GM12874 (cell line): Measurements from ENCODE around the gene MANF.

Experiments used
- TF ChIP-seq, protein P1 (sequence below): IDR thresholded peaks from 2 replicates; pipeline ENCODE4 v1.5.1; 2011; ENCODE audit warnings: low read depth, mild to moderate bottlenecking, control low read depth, low read length, moderate library complexity; ENCODE audit not compliant: insufficient read depth

Gene MANF

GRCh38 chr3:51380601-51381332 lies 4.3 kb upstream of the MANF start:
- TF ChIP-seq, protein P1, sequence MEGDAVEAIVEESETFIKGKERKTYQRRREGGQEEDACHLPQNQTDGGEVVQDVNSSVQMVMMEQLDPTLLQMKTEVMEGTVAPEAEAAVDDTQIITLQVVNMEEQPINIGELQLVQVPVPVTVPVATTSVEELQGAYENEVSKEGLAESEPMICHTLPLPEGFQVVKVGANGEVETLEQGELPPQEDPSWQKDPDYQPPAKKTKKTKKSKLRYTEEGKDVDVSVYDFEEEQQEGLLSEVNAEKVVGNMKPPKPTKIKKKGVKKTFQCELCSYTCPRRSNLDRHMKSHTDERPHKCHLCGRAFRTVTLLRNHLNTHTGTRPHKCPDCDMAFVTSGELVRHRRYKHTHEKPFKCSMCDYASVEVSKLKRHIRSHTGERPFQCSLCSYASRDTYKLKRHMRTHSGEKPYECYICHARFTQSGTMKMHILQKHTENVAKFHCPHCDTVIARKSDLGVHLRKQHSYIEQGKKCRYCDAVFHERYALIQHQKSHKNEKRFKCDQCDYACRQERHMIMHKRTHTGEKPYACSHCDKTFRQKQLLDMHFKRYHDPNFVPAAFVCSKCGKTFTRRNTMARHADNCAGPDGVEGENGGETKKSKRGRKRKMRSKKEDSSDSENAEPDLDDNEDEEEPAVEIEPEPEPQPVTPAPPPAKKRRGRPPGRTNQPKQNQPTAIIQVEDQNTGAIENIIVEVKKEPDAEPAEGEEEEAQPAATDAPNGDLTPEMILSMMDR: no peak

DNA sequence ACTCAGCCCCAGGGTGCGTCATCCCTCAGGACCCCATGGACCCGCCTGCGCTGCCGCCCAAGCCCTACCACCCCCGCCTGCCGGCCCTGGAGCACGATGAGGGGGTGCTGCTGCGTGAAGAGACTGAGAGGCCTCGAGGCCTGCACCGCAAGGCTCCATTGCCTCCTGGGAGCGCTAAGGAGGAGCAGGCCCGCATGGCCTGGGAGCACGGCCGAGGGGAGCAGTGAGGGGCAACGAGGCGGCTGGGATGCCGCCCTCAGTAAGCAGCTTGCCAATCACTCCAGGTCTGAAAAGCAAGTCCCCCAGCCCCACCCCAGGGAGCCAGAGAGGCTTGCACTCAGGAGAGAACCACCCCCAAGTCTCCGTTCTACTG lies 3.8 kb upstream of the MANF start:
- TF ChIP-seq, protein P1: no peak

- TF ChIP-seq, protein P1: no peak
Observed at GRCh38 chr3:51382076-51382745, 2.9 kb upstream of the MANF start.

GRCh38 chr3:51382947-51383578 lies 2.0 kb upstream of the MANF start:
- TF ChIP-seq, protein P1: no peak

DNA sequence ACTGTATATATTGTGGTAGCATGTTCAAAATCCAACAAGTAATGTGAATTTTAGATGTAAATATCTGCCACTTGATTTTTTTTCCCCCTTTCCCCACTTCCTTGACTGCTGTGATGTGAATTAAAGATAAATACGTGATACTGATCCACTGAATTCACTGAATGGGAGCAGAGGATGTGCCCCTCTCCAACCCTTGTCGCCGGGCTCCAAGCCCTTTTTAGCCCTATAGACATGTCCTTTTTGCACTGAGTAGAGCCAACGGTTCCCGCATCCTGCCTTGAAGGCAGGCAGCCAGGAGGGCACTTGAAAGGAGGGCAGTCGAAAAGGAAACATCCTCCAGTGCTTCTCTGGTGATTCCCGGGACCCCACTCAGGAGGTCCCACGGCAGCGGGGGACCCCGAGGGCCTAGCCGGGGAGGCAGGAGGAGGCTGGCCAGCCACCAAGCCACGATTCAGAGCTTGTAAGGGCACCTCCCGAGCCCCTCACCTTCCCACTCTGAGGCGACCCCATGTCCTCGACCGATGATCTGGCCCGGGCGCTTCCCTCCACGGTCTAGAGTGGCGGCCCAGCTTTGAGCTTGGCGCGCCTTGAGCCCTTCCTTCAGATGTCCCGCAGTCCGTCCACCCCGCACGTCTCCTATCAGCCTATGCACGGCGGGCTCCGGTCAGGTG lies 901 bp upstream of the MANF start:
- TF ChIP-seq, protein P1: no peak

DNA sequence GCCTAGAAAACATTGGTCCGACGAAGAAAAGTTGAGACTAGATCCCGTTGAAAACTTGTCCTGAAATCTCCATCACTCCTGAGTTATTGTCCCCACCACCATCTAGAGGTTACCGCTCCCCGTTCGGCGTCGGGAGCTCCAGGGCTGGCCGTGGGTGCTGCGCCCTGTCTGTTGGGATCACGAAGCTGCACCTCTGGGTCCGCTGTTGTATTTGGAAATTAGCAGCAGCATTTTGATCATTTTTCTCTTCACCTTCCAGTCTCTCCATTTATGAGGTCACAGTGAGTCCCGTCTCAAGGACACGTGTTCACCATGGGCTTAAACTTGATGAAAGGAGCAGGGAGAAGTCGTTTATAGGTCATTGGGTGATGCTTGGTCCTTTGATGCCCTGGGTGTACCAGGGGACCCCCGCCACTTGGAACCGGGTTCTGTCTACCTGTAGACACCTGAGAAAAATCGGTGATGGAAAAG lies 565 bp downstream of the MANF start:
- TF ChIP-seq, protein P1: no peak
